ENCODE results near the gene WEE1.

The WEE1 gene

DNA sequence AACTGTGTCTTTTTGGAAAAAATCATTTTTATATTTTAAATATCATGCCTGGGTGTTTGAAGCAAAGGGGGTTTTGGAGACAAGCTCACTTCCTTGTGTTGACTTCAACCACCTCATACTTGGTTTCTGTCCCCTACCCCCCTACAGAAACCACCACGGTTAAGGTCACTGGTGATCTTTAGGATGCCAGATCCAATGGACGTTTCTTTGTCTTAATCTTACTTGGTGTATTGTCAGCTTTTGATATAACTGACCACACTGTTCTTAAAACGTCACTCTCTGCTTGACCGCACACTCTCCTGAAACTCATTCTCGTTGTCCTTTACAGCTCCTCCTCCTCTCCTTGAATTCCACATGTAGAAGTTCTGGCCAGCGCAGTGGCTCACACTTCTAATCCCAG, 55.6 kb downstream of the WEE1 start:
- no peak overlapping the region for H3K4me3 ChIP-seq (replicated peaks; ENCODE audit: insufficient read depth, low read length)
- TF ChIP-seq, protein P1, sequence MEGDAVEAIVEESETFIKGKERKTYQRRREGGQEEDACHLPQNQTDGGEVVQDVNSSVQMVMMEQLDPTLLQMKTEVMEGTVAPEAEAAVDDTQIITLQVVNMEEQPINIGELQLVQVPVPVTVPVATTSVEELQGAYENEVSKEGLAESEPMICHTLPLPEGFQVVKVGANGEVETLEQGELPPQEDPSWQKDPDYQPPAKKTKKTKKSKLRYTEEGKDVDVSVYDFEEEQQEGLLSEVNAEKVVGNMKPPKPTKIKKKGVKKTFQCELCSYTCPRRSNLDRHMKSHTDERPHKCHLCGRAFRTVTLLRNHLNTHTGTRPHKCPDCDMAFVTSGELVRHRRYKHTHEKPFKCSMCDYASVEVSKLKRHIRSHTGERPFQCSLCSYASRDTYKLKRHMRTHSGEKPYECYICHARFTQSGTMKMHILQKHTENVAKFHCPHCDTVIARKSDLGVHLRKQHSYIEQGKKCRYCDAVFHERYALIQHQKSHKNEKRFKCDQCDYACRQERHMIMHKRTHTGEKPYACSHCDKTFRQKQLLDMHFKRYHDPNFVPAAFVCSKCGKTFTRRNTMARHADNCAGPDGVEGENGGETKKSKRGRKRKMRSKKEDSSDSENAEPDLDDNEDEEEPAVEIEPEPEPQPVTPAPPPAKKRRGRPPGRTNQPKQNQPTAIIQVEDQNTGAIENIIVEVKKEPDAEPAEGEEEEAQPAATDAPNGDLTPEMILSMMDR (IDR thresholded peaks at IDR 0.05; ENCODE audit: insufficient read depth, low read length), result no peak
- no peak for TF ChIP-seq REST (IDR thresholded peaks at IDR 0.05; ENCODE audit: insufficient replicate concordance, low read depth)
- no peak for TF ChIP-seq GABPA (IDR thresholded peaks at IDR 0.05; ENCODE audit: low read depth)
- no peak for TF ChIP-seq POLR2AphosphoS5 (IDR thresholded peaks at IDR 0.05; ENCODE audit: low read depth)
- TF ChIP-seq SPI1 (IDR thresholded peaks at IDR 0.05; ENCODE audit: borderline replicate concordance, low read depth), result no peak
- H3K27ac ChIP-seq (replicated peaks), result no peak overlapping the region
- no peaks in the 10 kb centered on the region for H3K27me3 ChIP-seq (ENCODE audit: insufficient read depth, poor library complexity, severe bottlenecking)
- no peak for DNase-seq (ENCODE audit: low read depth in 1 of 2, low spot score in 1 of 2)

DNA sequence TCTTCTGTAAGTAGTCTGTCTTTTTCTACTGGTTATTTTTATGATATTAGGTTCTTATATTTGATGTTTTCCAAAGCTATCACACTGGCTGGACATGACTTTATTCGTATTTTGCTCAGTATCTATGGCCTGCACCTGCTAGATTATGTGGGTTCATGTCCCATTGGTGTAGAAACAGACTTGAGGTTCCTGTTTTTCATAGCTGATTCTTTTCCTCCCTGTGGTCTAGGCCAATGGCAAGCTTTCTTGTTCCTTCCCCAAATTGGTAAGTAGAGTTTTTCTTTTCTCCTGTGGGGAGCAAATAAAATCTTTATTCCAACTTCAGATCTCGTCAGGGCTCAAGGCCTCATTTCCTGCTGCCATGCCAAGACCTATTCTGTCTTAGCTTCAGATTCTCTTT, 60.2 kb downstream of the WEE1 start:
- H3K27ac ChIP-seq (replicated peaks), result peak overlapping the region; percentile 50
- DNase-seq (ENCODE audit: low read depth in 1 of 2, low spot score in 1 of 2), result peak in 1 of 2 experiments; percentile 71
- TF ChIP-seq REST (IDR thresholded peaks at IDR 0.05; ENCODE audit: insufficient replicate concordance, low read depth) (no peak), SPI1 (IDR thresholded peaks at IDR 0.05; ENCODE audit: borderline replicate concordance, low read depth) (peak; percentile 79)
- TF ChIP-seq, protein P1 (IDR thresholded peaks at IDR 0.05; ENCODE audit: insufficient read depth, low read length), result no peak
- no peak overlapping the region for H3K4me3 ChIP-seq (replicated peaks; ENCODE audit: insufficient read depth, low read length)
- no peaks in the 10 kb centered on the region for H3K27me3 ChIP-seq (ENCODE audit: insufficient read depth, poor library complexity, severe bottlenecking)

DNA sequence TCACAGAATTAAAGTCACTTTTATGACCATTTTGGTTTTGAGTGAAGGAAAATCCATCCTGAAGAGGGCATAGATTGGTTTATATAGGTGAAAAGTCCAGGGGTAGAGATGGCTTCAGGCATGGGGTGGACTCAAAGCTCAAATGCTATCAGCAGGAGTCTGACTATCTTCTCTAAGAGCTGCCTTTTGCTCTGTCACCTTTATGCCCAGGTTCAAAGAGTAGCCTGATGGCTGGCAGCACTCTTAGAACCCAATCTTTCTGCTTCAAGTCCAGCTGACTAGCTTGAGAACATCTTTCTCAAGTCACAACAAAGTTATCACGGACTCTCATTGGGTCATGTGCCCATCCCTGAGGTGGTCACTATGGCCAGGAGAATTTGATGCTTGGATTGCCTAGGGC, 63.2 kb downstream of the WEE1 start:
- no peak for DNase-seq (ENCODE audit: low read depth in 1 of 2, low spot score in 1 of 2)
- TF ChIP-seq POLR2AphosphoS5 (IDR thresholded peaks at IDR 0.05; ENCODE audit: low read depth) (no peak), SPI1 (IDR thresholded peaks at IDR 0.05; ENCODE audit: borderline replicate concordance, low read depth) (no peak), GABPA (IDR thresholded peaks at IDR 0.05; ENCODE audit: low read depth) (no peak), REST (IDR thresholded peaks at IDR 0.05; ENCODE audit: insufficient replicate concordance, low read depth) (no peak)
- TF ChIP-seq, protein P1 (IDR thresholded peaks at IDR 0.05; ENCODE audit: insufficient read depth, low read length), result no peak
- Histone ChIP-seq H3K27ac (replicated peaks) (no peak overlapping the region), H3K4me3 (replicated peaks; ENCODE audit: insufficient read depth, low read length) (no peak overlapping the region), H3K27me3 (ENCODE audit: insufficient read depth, poor library complexity, severe bottlenecking) (no peaks in the 10 kb centered on the region)
